Activated CD8-positive, alpha-beta T cell treated with anti-CD3 and anti-CD28 coated beads for 36 hours (primary cell): Measurements from ENCODE around the gene CLCN4. TPM values are rescaled to one million over a fixed set of nuclear protein-coding genes. Genes with fewer than 3 reads are reported as not detected.
A peak's percentile ranks its signal among the peaks of the same experiment; 100 is the strongest.

Experiments used
- ATAC-seq: fragments of 200-7000 bp; cut with Tn5 transposase; one replicate; pipeline ENCODE4 v1.10.0; 2021; ENCODE audit warnings: mild to moderate bottlenecking, moderate library complexity
- CTCF ChIA-PET: fragments of 350-600 bp; sonication (Branson Sonifier 250); formaldehyde crosslinking; loops from one replicate; lab custom pipeline; 2021; ENCODE audit warnings: antibody characterized with exemption; lab: Charles Lee
- POLR2A ChIA-PET: fragments of 350-600 bp; sonication (Branson Sonifier 250); formaldehyde crosslinking; loops from one replicate; lab custom pipeline; 2021; ENCODE audit warnings: antibody characterized with exemption; lab: Charles Lee
- DNase-seq: peaks from one replicate; pipeline ENCODE4 v3.0.0-alpha.2; 2020
- H3K27ac Mint-ChIP-seq: one replicate; pipeline ENCODE4 v1.8.0; 2021; ENCODE audit warnings: mild to moderate bottlenecking, mixed read lengths
- H3K27me3 Mint-ChIP-seq: one replicate; pipeline ENCODE4 v1.8.0; 2021; ENCODE audit warnings: mixed read lengths
- H3K36me3 Mint-ChIP-seq: one replicate; pipeline ENCODE4 v1.8.0; 2021; ENCODE audit warnings: low read depth, mixed read lengths
- H3K4me1 Mint-ChIP-seq: one replicate; pipeline ENCODE4 v1.8.0; 2021; ENCODE audit warnings: low read depth, mixed read lengths
- H3K4me3 Mint-ChIP-seq: one replicate; pipeline ENCODE4 v1.8.0; 2021; ENCODE audit warnings: mild to moderate bottlenecking, moderate library complexity, mixed read lengths
- H3K9me3 Mint-ChIP-seq: one replicate; pipeline ENCODE4 v1.8.0; 2021; ENCODE audit warnings: mixed read lengths
- CTCF ChIP-seq: fragments of 200-600 bp; IDR thresholded peaks from one replicate; pipeline ENCODE4 v1.8.0; 2022; ENCODE audit warnings: antibody characterized with exemption, mild to moderate bottlenecking
- intact Hi-C: fragments of 100-400 bp; cut with micrococcal nuclease; formaldehyde crosslinking; loops from one replicate; pipeline ENCODE4 v1.10.0; 2022
- total RNA-seq, 2 experiments: library from RNA; stranded (reverse); gene quantifications; one replicate each; pipeline ENCODE4 v1.2.3, GENCODE V29; 2021

Gene CLCN4
- total RNA-seq, 2 experiments from 2014 or later = not detected

GRCh38 chrX:10158279-10159144 is 1.7 kb downstream of the CLCN4 start:
- Mint-ChIP-seq H3K4me1 (peaks cover 11% of the 10 kb centered on the region), H3K36me3 (no peaks in the 10 kb centered on the region), H3K4me3 (no peak overlapping the region), H3K27ac (no peak overlapping the region), H3K27me3 (peaks cover 39% of the 10 kb centered on the region), H3K9me3 (no peaks in the 10 kb centered on the region)
- ATAC-seq (peak; percentile 37), DNase-seq (peak; percentile 22)
- CTCF ChIA-PET = interaction anchor here (1.1 kb wide), 1 partner anchor 32 kb away, joined by 3 read pairs; no protein-coding TSS in a partner anchor
- TF ChIP-seq CTCF = no peak
- POLR2A ChIA-PET = no interaction called here
- intact Hi-C loops = no loop called here

- no peak for DNase-seq
- H3K36me3 Mint-ChIP-seq = no peaks in the 10 kb centered on the region
Observed at GRCh38 chrX:10159145-10159468, 2.3 kb downstream of the CLCN4 start.

GRCh38 chrX:10160211-10160610 is 3.4 kb downstream of the CLCN4 start:
- Mint-ChIP-seq H3K4me3 (no peak overlapping the region), H3K36me3 (no peaks in the 10 kb centered on the region), H3K27ac (no peak overlapping the region), H3K27me3 (peaks cover 43% of the 10 kb centered on the region), H3K9me3 (no peaks in the 10 kb centered on the region), H3K4me1 (peaks cover 11% of the 10 kb centered on the region)
- CTCF ChIA-PET = no interaction called here
- intact Hi-C loops = no loop called here
- DNase-seq (no peak), ATAC-seq (no peak)
- POLR2A ChIA-PET = no interaction called here
- TF ChIP-seq CTCF = no peak

More at GRCh38 chrX:10159145-10159468, 2.3 kb downstream of the CLCN4 start:
- Mint-ChIP-seq H3K4me1 (peaks cover 11% of the 10 kb centered on the region), H3K4me3 (no peak overlapping the region), H3K9me3 (no peaks in the 10 kb centered on the region), H3K27me3 (peaks cover 43% of the 10 kb centered on the region), H3K27ac (no peak overlapping the region)
- POLR2A ChIA-PET = no interaction called here
- TF ChIP-seq CTCF = no peak
- ATAC-seq = no peak
- CTCF ChIA-PET = interaction anchor here (1.1 kb wide), 1 partner anchor 31 kb away, joined by 3 read pairs; no protein-coding TSS in a partner anchor
- intact Hi-C loops = no loop called here

GRCh38 chrX:10163031-10163430 is 6.3 kb downstream of the CLCN4 start:
- ChIA-PET CTCF (no interaction called here), POLR2A (no interaction called here)
- intact Hi-C loops = no loop called here
- peaks cover 12% of the 10 kb centered on the region for H3K4me1 Mint-ChIP-seq
- no peak overlapping the region for H3K27ac Mint-ChIP-seq
- peak; percentile 17 for DNase-seq
- no peaks in the 10 kb centered on the region for H3K9me3 Mint-ChIP-seq
- no peak for TF ChIP-seq CTCF
- H3K27me3 Mint-ChIP-seq = peaks cover 29% of the 10 kb centered on the region
- no peak overlapping the region for H3K4me3 Mint-ChIP-seq
- ATAC-seq = peak; percentile 76
- H3K36me3 Mint-ChIP-seq = no peaks in the 10 kb centered on the region

GRCh38 chrX:10164879-10165278 is 8.1 kb downstream of the CLCN4 start:
- intact Hi-C loops = no loop called here
- no peak for ATAC-seq

More at GRCh38 chrX:10164879-10165278, 8.1 kb downstream of the CLCN4 start:
- ChIA-PET POLR2A (no interaction called here), CTCF (interaction anchor here (0.6 kb wide), 1 partner anchor 25 kb away, joined by 3 read pairs; no protein-coding TSS in a partner anchor)
- DNase-seq = no peak
- Mint-ChIP-seq H3K4me3 (no peak overlapping the region), H3K27ac (no peak overlapping the region), H3K9me3 (no peaks in the 10 kb centered on the region), H3K27me3 (peaks cover 22% of the 10 kb centered on the region), H3K36me3 (no peaks in the 10 kb centered on the region), H3K4me1 (peaks cover 6% of the 10 kb centered on the region)
- TF ChIP-seq CTCF = no peak
